ENCODE data around the gene RBM27.
"Not testable (repeated sequence)": the region's sequence is repeated elsewhere in the genome, so short reads cannot be mapped to it uniquely, and the experiment has no call there.

RBM27 gene, protein sequence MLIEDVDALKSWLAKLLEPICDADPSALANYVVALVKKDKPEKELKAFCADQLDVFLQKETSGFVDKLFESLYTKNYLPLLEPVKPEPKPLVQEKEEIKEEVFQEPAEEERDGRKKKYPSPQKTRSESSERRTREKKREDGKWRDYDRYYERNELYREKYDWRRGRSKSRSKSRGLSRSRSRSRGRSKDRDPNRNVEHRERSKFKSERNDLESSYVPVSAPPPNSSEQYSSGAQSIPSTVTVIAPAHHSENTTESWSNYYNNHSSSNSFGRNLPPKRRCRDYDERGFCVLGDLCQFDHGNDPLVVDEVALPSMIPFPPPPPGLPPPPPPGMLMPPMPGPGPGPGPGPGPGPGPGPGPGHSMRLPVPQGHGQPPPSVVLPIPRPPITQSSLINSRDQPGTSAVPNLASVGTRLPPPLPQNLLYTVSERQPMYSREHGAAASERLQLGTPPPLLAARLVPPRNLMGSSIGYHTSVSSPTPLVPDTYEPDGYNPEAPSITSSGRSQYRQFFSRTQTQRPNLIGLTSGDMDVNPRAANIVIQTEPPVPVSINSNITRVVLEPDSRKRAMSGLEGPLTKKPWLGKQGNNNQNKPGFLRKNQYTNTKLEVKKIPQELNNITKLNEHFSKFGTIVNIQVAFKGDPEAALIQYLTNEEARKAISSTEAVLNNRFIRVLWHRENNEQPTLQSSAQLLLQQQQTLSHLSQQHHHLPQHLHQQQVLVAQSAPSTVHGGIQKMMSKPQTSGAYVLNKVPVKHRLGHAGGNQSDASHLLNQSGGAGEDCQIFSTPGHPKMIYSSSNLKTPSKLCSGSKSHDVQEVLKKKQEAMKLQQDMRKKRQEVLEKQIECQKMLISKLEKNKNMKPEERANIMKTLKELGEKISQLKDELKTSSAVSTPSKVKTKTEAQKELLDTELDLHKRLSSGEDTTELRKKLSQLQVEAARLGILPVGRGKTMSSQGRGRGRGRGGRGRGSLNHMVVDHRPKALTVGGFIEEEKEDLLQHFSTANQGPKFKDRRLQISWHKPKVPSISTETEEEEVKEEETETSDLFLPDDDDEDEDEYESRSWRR

DNA sequence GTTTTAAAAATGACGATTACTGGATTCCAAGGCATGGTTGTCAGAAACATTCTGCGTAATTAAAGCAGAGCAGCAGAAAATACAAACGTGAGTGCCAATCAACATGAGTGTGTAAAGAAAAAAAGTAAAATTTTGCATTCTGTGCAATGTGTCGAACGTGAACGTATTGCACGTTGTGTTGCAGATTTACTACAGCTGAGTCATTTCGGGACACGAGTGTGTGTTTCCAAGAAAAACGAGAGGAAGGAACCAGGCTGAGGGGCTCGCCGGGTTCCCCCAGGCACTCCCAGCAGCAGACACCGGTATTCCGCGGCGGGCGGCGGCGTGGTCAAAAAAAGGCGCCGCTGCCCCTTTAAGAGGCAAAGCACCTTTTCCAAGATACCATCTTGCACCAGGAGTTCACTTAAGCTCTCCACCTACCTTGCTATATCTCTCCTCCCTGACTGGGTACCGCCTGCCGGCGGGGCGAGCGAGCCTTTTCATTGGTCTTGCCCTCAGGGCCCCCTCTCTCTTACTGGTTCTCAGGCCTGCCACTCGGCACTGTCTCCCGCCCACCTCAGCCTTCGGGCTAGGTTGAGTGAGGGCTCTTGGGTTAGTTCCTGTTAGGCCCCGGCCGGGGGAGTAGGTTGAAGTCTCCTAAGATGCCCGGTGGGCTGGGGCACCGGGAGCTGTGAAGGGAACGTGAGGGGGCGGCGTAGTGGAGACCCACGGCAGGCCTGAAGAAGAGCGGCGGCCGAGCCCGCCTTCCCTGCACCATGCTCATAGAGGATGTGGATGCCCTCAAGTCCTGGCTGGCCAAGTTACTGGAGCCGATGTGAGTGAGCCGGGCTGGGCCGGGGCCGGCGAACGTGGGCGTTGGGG lies at the start of gene RBM27:
Gene RBM27, plus strand, starts transcription at position 595 of the 861 bp plus-strand sequence. Its CDS starts 161 bp downstream, at position 756.
- intact Hi-C loops (cut with DNase I): no loop called here
- DNase-seq: peak; percentile 93 to 99 (median 98)

DNA sequence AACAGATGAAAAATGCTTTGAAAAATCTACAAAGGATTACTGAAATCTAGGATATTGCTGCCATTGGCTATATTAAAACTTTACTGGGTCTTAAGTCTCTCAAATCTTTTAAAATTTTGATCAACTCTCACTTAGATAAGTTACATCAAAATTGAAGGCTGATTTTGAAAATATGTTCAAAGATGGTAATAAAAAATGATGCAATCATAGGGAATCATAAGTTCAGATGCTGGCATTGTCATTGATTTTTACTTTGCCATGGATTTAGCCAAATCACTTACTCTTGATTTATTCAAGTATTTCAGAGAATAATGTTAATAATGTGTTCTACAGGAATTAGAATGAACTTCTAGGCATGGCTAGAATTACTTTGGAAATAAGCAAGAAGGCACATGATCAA lies 45.1 kb upstream of the RBM27 start:
- intact Hi-C loops (cut with DNase I): no loop called here
- DNase-seq: no peak

DNA sequence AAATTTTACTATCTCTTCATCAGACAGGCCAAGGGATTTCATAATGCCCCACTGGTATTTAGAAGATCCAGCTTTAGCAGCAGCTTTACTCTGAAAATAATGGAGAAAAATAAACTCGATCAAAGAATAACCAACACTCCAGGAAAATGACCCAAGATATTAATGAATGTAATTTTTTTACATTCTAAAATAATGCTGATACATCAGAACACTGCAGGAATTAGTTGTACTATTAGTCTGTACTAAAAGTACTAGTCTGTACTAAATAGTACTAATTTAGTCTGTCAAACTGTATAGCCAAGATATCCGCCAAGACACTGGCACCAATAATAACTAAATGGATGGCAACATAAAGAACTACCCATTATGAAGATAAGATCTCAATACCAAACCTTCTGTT lies 39.0 kb upstream of the RBM27 start:
- DNase-seq: no peak
- intact Hi-C loops (cut with DNase I): no loop called here

DNA sequence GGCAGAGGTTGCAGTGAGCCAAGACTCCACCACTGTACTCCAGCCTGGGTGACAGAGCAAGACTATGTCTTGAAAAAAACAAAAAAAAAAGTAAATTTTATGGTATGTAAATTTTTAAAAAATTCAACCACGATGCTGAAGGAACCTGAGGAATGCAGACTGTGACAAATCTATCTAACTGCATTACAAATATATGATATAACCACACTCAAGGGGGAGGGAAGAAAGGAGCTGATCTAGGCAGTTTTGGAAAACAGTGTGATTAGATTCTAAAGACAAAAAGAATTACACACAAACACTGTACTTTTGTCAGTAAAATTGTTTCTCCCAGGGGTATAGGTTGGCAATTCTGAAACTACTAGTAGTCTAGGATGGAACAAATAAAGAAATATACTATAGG lies 37.9 kb upstream of the RBM27 start:
- intact Hi-C loops (cut with DNase I): no loop called here
- DNase-seq: no peak

DNA sequence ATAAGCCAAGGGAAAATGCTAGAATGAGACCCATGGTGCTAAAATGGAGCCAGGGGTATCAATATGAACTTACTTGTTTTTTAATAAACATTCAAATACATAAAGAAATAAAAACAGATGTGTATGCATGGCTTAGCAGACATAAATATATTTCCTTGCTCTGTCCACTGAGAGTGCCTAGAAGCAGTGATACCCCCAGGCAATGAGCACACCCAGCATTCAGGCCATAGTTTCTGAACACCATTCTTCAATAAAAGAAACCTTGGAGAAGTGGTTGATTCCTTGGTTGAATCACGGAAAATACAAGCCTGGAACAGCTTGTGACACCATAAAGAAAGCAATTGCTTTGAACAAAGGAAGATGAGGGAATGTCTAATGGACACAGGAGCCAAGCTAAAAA lies 37.5 kb upstream of the RBM27 start:
- intact Hi-C loops (cut with DNase I): no loop called here
- DNase-seq: no peak

DNA sequence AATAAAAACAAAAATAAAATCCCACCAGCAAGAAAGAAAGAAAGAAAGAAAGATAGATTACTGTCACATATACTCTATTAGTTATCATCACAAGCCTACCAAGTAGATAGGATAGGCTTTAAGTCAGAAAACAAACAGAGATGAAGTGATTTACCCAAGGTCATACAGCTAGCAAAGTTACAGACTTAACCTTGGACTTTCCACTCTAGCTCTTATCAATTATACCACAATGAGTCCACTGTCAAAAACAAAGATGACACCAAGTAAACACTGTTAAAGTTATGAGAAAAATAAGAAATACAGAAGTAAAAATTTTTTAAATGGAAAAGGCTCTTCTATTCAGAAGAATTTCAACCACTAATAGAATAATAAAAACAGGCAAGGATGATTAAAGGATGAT lies 34.3 kb upstream of the RBM27 start:
- intact Hi-C loops (cut with DNase I): no loop called here

DNA sequence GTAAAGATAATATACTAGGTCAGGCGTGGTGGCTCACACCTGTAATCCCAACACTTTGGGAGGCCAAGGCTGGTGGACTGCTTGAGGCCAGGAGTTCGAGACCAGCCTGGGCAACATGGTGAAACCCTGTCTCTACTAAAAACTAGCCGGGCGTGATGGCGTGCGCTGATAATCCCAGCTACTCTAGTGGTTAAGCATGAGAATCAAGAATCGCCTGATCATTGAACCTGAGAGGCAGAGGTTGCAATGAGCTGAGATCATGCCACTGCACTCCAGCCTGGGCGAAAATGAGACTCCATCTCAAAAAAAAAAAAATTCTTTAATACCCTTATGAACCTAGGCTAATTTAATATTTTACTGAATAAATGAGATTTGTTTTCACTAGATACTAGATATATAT lies 30.4 kb upstream of the RBM27 start:
- intact Hi-C loops (cut with DNase I); DNase-seq: not testable (repeated sequence)

More for the DNA sequence above, 34.3 kb upstream of the RBM27 start:
- DNase-seq: no peak

DNA sequence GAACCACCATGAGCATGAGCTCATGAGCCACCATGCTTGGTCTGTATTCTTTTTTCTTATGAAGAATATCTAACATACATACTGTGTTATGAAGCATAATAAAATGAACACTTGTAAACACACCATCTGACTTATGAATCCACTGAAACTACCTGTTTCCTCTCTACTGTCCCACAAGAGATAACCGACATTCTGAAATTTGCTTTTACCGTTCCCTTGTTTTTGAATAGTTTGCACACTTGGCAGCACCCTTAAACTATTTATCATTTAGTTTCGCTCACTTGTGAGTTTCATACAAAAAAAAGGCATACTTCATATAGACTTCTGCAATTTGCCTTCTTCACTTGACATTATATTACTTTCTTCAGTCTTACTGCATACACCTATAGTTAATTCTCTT lies 29.8 kb upstream of the RBM27 start:
- DNase-seq: no peak
- intact Hi-C loops (cut with DNase I): no loop called here

DNA sequence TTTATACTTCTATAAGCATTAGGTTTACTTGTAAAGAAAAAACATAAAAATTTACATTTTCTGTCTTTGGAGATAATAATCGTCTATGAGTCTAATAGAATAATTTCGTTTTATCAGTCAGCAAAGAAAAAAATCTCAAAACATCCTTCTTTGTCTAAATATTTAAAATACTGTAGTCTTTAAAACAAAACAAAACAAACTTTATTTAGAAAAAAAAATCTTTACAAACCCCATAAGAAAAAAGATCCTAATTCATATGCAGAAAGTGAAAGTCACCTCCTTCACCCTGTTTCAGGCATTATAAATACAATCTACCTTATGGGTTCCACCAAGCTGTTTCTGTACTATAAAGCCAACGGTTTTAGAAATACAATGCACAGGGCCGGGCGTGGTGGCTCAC lies 26.6 kb upstream of the RBM27 start:
- no peak for DNase-seq
- intact Hi-C loops (cut with DNase I): no loop called here

DNA sequence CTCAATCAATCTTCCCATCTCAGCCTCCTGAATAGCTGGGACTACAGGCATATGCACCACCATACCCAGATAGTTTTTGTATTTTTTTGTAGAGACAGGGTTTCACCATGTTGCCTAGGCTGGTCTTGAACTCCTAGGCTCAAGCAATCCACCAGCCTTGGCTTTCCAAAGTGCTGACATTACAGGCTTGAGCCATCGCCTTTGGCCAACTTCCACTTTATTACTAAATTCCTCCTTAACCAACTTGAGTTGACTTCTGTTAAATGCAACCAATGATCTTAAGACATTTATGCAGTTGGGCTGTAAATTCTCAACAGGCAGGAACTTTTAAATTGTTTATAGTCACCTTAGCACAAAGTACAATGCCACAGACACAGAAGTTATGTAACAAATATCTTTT lies 23.7 kb upstream of the RBM27 start:
- intact Hi-C loops (cut with DNase I): no loop called here
- DNase-seq: no peak

DNA sequence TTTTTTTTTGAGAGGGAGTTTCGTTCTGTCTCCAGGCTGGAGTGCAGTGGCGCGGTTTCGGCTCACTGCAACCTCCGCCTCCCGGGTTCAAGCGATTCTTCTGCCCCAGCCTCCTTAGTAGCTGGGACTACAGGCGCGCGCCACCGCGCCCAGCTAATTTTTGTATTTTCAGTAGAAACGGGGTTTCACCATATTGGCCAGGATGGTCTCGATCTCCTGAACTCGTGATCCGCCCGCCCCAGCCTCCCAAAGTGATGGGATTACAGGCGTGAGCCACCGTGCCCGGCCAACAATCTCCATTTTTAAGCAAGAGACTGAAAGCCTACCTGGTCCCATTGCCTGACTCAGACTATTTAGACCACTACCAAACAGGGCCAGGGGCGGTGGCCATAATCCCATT lies 20.0 kb upstream of the RBM27 start:
- intact Hi-C loops (cut with DNase I): not testable (repeated sequence)
- DNase-seq: peak in 3 of 42 donors; percentile 4 to 20 (median 18)

DNA sequence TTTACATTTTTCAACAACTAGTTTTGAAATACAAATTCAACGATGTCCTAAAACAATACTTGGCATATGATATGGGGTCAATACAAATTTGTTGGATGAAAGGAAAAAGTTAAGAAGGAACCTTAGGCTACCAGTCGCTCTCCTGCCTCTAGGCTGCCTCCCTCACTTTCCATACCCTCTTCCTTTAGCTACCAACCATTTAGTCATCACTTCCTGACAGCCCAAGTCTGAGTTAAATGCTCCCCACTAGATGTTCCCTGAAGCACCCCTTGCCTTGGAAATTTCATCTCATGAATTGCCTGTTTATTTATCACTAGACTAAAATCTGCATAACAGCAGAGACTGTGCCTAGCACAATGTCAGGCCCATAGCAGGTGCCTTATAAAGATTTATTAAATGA lies 18.2 kb upstream of the RBM27 start:
- intact Hi-C loops (cut with DNase I): no loop called here
- DNase-seq: no peak

DNA sequence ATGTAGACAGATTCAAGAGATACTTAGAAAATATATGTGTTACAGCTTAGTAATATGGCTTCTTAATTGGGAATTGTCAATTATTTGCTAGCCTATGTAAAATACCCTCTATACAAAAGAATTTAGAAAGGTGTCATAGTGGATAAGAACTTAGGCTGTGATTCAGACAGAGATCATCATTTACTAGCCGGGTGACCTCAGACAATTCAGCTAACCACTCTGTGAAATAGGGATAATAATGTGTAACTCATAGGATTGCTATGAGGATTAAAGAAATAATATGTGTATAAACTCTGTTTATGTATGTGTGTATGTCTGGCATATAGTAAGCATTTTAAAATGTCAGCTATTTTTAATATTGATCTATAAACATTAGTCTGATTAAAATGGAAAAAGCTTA lies 15.0 kb upstream of the RBM27 start:
- intact Hi-C loops (cut with DNase I): no loop called here
- no peak for DNase-seq

DNA sequence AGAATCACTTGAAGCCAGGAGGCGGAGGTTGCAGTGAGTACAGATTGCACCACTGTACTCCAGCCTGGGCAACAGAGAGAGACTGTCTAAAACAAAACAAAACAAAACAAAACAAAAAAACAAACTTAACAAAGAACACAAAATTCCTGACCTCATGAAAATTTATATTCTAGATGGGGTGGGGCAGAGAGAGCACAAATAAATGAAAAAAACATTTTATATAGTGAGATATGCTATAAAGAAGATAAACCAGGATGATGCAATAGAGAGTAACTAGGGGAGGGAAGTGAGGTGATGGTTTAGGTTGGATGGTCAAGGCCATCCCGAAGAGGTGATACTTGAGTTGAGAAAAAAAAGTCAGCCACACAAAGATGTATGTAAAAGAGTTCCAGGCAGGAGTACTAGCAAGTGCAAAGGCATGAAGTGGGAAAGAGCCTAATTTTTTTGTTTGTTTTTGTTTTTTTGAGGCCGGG lies 10.8 kb upstream of the RBM27 start:
- intact Hi-C loops (cut with DNase I): no loop called here
- peak in 1 of 42 donors; percentile 8 for DNase-seq

DNA sequence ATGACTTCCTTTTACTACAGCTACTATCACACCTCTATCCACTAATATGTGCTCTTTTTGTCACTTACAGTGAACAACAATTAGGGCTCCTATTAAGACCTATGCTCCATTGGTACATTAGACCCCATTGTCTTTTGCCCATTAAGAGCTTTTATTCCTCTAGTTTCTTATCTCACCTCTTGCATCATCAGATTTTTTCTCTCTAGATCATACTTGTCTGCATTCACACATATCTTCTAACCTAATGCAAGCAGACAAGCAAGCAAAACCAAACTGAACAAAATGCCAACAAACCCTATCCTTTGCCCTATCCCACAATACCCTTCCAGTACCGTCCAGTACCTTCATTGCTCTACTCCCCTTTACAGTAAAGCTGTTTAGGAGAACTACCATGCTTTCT lies 10.1 kb upstream of the RBM27 start:
- intact Hi-C loops (cut with DNase I): no loop called here
- no peak for DNase-seq

DNA sequence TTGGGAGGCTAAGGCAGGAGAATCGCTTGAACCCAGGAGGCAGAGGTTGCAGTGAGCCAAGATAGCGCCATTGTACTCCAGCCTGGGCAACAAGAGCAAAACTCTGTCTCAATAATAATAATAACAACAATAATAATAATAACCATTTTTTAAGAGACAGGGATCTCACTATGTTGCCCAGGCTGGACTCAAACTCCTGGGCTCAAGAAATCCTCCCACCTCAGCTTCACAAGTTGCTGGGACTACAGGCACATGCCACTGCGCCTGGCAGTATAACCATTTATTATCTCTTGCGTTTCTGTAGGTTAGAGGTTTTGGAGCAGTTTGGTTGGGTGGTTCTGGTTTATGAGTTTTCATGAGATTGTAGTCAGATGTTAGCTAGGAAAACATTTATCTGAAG lies 8.4 kb upstream of the RBM27 start:
- intact Hi-C loops (cut with DNase I); DNase-seq: not testable (repeated sequence)

DNA sequence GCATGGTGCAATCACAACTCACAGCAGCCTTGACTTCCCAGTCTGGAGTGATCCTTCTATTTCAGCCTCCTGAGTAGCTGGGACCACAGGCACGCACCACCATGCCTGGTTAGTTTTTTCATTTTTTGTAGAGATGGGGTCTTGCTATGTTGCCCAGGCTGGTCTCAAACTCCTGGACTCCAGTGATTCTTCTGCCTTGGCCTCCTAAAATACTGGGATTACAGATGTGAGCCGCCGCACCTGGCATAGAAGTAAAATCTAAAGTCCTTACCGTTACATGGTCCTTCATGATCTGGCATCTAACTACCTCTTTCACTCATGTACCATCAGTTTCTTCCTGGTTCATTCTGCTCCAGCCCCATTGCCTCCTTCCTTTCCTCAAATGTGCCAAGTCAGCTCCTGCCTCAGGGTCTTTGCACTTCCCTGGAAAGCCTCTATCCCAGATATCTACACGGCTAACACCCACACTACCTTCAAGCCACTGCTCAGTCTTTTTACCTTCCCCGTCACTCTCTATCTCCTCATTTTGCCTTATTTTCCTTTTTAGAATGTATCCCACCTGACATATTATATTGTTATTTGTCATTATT lies 6.9 kb upstream of the RBM27 start:
- DNase-seq: peak in 1 of 42 donors; percentile 13

DNA sequence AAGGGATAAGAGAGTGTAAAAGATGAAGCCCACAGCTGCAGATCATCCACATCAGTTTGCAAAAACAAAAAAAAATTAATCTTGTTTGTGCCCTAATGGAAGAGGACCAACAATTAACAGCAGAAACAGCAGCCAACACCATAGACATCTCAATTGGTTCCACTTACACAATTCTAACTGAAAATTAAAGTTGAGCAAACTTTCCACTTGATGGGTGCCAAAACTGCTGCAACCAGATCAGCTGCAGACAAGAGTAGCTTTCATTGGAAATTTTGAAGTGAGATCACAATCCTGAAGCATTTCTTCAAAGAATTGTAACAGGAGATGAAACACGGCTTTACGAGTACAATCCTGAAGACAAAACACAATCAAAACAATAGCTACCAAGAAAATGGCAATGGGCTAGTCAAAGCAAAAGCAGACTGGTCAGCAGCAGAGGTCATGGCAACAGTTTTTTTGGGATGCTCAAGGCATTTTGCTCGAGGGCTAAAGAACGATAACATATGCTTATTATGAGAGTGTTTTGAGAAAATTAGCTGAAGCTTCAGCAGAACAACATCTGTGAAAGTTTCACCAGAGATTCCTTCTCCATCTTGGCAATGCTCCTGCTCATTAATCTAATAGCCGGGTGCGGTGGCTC lies 4.1 kb upstream of the RBM27 start:
- no peak for DNase-seq
- intact Hi-C loops (cut with DNase I): no loop called here

More for the DNA sequence above, 6.9 kb upstream of the RBM27 start:
- intact Hi-C loops (cut with DNase I): no loop called here

Data from head of caudate nucleus (tissue), 42 donors.